ENCODE data around the gene PPP1R7.
A peak's percentile ranks its signal among the peaks of the same experiment; 100 is the strongest.

The PPP1R7 gene

GRCh38 chr2:241149925-241150659 is at the start of gene PPP1R7 (continued):
- TF ChIP-seq ZBTB6 (tag by site-specific recombination; IDR thresholded peaks at IDR 0.05), result peak; percentile 7
- TF ChIP-seq ZNF548 (tag by site-specific recombination; IDR thresholded peaks at IDR 0.05), result peak; percentile 49; the same call in 1 of the 2 replicates
- no peak for TF ChIP-seq ZNF23 (tag by site-specific recombination; IDR thresholded peaks at IDR 0.05; ENCODE audit: borderline replicate concordance)
- TF ChIP-seq ZNF366 (tag by site-specific recombination; conservative IDR thresholded peaks at IDR 0.05), result peak; percentile 66
- TF ChIP-seq ZSCAN5A (tag by site-specific recombination; IDR thresholded peaks at IDR 0.05), result peak; percentile 98
- no peak for TF ChIP-seq ZNF221 (tag by site-specific recombination; IDR thresholded peaks at IDR 0.05; ENCODE audit: borderline replicate concordance)
- peak; percentile 90 for TF ChIP-seq ZNF324 (tag by site-specific recombination; IDR thresholded peaks at IDR 0.05)
- 0 out of 2 replicates have a peak, but pooled peaks have one; percentile 30 for TF ChIP-seq INSM2 (tag by site-specific recombination; IDR thresholded peaks at IDR 0.05)
- no peak for TF ChIP-seq PRDM6 (tag by site-specific recombination; IDR thresholded peaks at IDR 0.05)
- no peak for TF ChIP-seq RBAK (tag by site-specific recombination; IDR thresholded peaks at IDR 0.05)
- TF ChIP-seq SCRT2 (tag by site-specific recombination; IDR thresholded peaks at IDR 0.05), result peak; percentile 76
- TF ChIP-seq ZNF555 (tag by site-specific recombination; conservative IDR thresholded peaks at IDR 0.05), result no peak
- TF ChIP-seq ZNF138 (tag by site-specific recombination; IDR thresholded peaks at IDR 0.05; ENCODE audit: borderline replicate concordance), result no peak
- TF ChIP-seq ZNF350 (tag by site-specific recombination; IDR thresholded peaks at IDR 0.05), result no peak
- TF ChIP-seq ZNF596 (tag by site-specific recombination; IDR thresholded peaks at IDR 0.05), result no peak
- 0 out of 2 replicates have a peak, but pooled peaks have one; percentile 7 for TF ChIP-seq ZNF133 (tag by site-specific recombination; IDR thresholded peaks at IDR 0.05)
- TF ChIP-seq ZNF621 (tag by site-specific recombination; IDR thresholded peaks at IDR 0.05), result no peak
- no peak for TF ChIP-seq ZNF155 (tag by site-specific recombination; IDR thresholded peaks at IDR 0.05)
- peak; percentile 84 for TF ChIP-seq BCL11A (tag by site-specific recombination; IDR thresholded peaks at IDR 0.05; ENCODE audit: low read depth)
- no peak for TF ChIP-seq KLF1 (tag by site-specific recombination; IDR thresholded peaks at IDR 0.05)
- TF ChIP-seq ZNF394 (tag by site-specific recombination; IDR thresholded peaks at IDR 0.05; ENCODE audit: borderline replicate concordance), result peak; percentile 83; the same call in 1 of the 2 replicates
- no peak for TF ChIP-seq ZBTB49 (tag by site-specific recombination; IDR thresholded peaks at IDR 0.05; ENCODE audit: low read depth)
- TF ChIP-seq ZNF362 (tag by site-specific recombination; IDR thresholded peaks at IDR 0.05), result no peak
- no peak for TF ChIP-seq ZNF624 (tag by site-specific recombination; IDR thresholded peaks at IDR 0.05)
- TF ChIP-seq KLF8 (tag by site-specific recombination; IDR thresholded peaks at IDR 0.05), result peak; percentile 34; the same call in 1 of the 2 replicates
- TF ChIP-seq CTCF (tag by site-specific recombination; IDR thresholded peaks at IDR 0.05), result peak; percentile 58
- peak; percentile 74 for TF ChIP-seq ZEB2 (tag by site-specific recombination; IDR thresholded peaks at IDR 0.05)
- TF ChIP-seq ZNF266 (tag by site-specific recombination; IDR thresholded peaks at IDR 0.05; ENCODE audit: low read depth), result no peak
- TF ChIP-seq SP2 (tag by site-specific recombination; IDR thresholded peaks at IDR 0.05), result peak; percentile 69
